OCI-LY3 (cell line): ENCODE measurements around the gene NUTF2.

Experiments
- EZH2phosphoT487 ChIP-seq: fragments of 200-600 bp; shearing (Covaris generic); IDR thresholded peaks from 2 replicates; pipeline ENCODE4 v1.6.1; 2018; ENCODE audit warnings: antibody characterized with exemption, mixed run types, low read depth
- TF ChIP-seq, protein P1 (sequence below): fragments of 200-600, 300-600 bp; sonication (generic); IDR thresholded peaks from 2 replicates; pipeline ENCODE4 v1.5.1; 2014; ENCODE audit warnings: antibody characterized with exemption, low read length, low read depth

DNA sequence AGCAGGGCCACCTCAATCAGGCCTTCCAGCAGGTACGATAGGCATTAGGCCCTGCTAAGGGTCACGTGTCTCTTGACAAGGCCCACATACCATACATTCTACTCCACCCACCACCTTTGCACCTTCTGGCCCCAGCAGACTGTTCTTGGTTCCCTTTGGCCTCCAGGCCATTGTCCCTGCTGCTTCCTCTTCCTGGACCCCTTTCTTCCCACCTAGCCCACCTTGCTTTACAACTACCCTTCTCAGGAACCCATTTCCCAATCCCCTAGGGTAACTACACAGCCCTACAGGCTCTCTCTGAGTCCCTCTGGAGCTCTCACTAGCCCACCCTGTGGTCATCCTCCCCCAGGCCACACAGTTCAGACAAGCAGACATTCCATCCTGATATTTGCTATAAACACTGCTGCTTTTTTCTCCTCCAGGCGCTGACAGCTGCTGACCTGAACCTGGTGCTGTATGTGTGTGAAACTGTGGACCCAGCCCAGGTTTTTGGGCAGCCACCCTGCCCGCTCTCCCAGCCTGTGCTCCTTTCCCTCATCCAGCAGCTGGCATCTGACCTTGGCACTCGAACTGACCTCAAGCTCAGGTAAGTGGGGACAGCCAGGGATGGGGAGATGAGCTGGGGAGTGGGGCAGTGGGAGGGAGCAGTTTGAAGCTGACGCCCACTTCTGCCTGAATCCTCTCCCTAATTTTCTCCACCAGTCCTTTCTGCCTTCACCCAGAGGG lies 36.6 kb downstream of the NUTF2 start:
- TF ChIP-seq EZH2phosphoT487 = no peak
- TF ChIP-seq, protein P1, sequence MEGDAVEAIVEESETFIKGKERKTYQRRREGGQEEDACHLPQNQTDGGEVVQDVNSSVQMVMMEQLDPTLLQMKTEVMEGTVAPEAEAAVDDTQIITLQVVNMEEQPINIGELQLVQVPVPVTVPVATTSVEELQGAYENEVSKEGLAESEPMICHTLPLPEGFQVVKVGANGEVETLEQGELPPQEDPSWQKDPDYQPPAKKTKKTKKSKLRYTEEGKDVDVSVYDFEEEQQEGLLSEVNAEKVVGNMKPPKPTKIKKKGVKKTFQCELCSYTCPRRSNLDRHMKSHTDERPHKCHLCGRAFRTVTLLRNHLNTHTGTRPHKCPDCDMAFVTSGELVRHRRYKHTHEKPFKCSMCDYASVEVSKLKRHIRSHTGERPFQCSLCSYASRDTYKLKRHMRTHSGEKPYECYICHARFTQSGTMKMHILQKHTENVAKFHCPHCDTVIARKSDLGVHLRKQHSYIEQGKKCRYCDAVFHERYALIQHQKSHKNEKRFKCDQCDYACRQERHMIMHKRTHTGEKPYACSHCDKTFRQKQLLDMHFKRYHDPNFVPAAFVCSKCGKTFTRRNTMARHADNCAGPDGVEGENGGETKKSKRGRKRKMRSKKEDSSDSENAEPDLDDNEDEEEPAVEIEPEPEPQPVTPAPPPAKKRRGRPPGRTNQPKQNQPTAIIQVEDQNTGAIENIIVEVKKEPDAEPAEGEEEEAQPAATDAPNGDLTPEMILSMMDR = no peak
